H9 (cell line): Measurements from ENCODE around the gene OXER1. TPM values are rescaled to one million over a fixed set of nuclear protein-coding genes. Genes with fewer than 3 reads are reported as not detected.

Experiments used
- DNase-seq: peaks from one replicate; pipeline ENCODE4 v3.0.0-alpha.2; 2017
- H2AFZ ChIP-seq: one replicate; pipeline ENCODE4 v1.6.1; 2013; ENCODE audit warnings: mild to moderate bottlenecking, low read length, control low read depth, moderate library complexity
- H2AK5ac ChIP-seq: 2 replicates; pipeline ENCODE4 v1.6.1; 2013; ENCODE audit warnings: low read length, control low read depth, mixed read lengths; ENCODE audit not compliant: insufficient read length
- H2BK120ac ChIP-seq: one replicate; pipeline ENCODE4 v1.6.1; 2013; ENCODE audit warnings: low read depth, mild to moderate bottlenecking, low read length, control low read depth, inconsistent platforms; ENCODE audit not compliant: poor library complexity, severe bottlenecking
- H2BK12ac ChIP-seq: 2 replicates; pipeline ENCODE4 v1.6.1; 2013; ENCODE audit warnings: low read length, control low read depth, mixed read lengths, low read depth; ENCODE audit not compliant: insufficient read length
- H2BK15ac ChIP-seq: 2 replicates; pipeline ENCODE4 v1.6.1; 2013; ENCODE audit warnings: low read depth, low read length, control low read depth
- H2BK20ac ChIP-seq: one replicate; pipeline ENCODE4 v1.6.1; 2013; ENCODE audit warnings: low read depth, mild to moderate bottlenecking, low read length, control low read depth, inconsistent platforms; ENCODE audit not compliant: poor library complexity, severe bottlenecking
- H2BK5ac ChIP-seq: 2 replicates; pipeline ENCODE4 v1.6.1; 2013; ENCODE audit warnings: low read length, control low read depth, mixed read lengths; ENCODE audit not compliant: insufficient read length
- H3K14ac ChIP-seq: 2 replicates; pipeline ENCODE4 v1.6.1; 2013; ENCODE audit warnings: low read length, control low read depth; ENCODE audit not compliant: insufficient read depth
- H3K18ac ChIP-seq: 2 replicates; pipeline ENCODE4 v1.6.1; 2013; ENCODE audit warnings: low read depth, mild to moderate bottlenecking, mixed read lengths, low read length, control low read depth; ENCODE audit not compliant: insufficient read length
- H3K23ac ChIP-seq: 2 replicates; pipeline ENCODE4 v1.6.1; 2013; ENCODE audit warnings: low read length, control low read depth, mixed read lengths, low read depth; ENCODE audit not compliant: insufficient read length
- H3K23me2 ChIP-seq: 2 replicates; pipeline ENCODE4 v1.6.1; 2013; ENCODE audit warnings: low read depth, mild to moderate bottlenecking, mixed read lengths, low read length, control low read depth; ENCODE audit not compliant: insufficient read length, poor library complexity, severe bottlenecking
- H3K27ac ChIP-seq: 2 replicates; pipeline ENCODE4 v1.5.1; 2013; ENCODE audit warnings: low read length, control low read depth, mixed read lengths, low read depth; ENCODE audit not compliant: insufficient read length
- H3K27me3 ChIP-seq: 2 replicates; pipeline ENCODE4 v1.6.1; 2013; ENCODE audit warnings: low read length, control low read depth, inconsistent platforms; ENCODE audit not compliant: insufficient read depth
- H3K4ac ChIP-seq: 2 replicates; pipeline ENCODE4 v1.6.1; 2013; ENCODE audit warnings: low read depth, mild to moderate bottlenecking, control low read depth, inconsistent platforms, low read length, moderate library complexity
- H3K4me1 ChIP-seq: 2 replicates; pipeline ENCODE4 v1.6.1; 2013; ENCODE audit warnings: low read length, control low read depth, inconsistent platforms; ENCODE audit not compliant: insufficient read depth
- H3K4me2 ChIP-seq: 2 replicates; pipeline ENCODE4 v1.6.1; 2013; ENCODE audit warnings: low read length, control low read depth, mixed read lengths; ENCODE audit not compliant: insufficient read length, insufficient read depth
- H3K56ac ChIP-seq: 2 replicates; pipeline ENCODE4 v1.6.1; 2013; ENCODE audit warnings: low read depth, mild to moderate bottlenecking, mixed read lengths, low read length, control low read depth; ENCODE audit not compliant: insufficient read length
- H3K79me1 ChIP-seq: 2 replicates; pipeline ENCODE4 v1.6.1; 2013; ENCODE audit warnings: low read depth, mild to moderate bottlenecking, moderate library complexity, low read length, control low read depth, inconsistent platforms; ENCODE audit not compliant: insufficient read depth, poor library complexity, severe bottlenecking
- H3K79me2 ChIP-seq: 2 replicates; pipeline ENCODE4 v1.6.1; 2013; ENCODE audit warnings: low read length, control low read depth, inconsistent platforms; ENCODE audit not compliant: insufficient read depth
- H3K9ac ChIP-seq: 2 replicates; pipeline ENCODE4 v1.6.1; 2013; ENCODE audit warnings: low read length, control low read depth, mixed read lengths; ENCODE audit not compliant: insufficient read length; ENCODE audit errors: extremely low read depth
- H3K9me3 ChIP-seq: one replicate; pipeline ENCODE4 v1.6.1; 2013; ENCODE audit warnings: low read depth, low read length, inconsistent platforms; ENCODE audit not compliant: control insufficient read depth
- H3T11ph ChIP-seq: one replicate; pipeline ENCODE4 v1.6.1; 2013; ENCODE audit warnings: mild to moderate bottlenecking, low read length, control low read depth, inconsistent platforms
- H4K20me1 ChIP-seq: one replicate; pipeline ENCODE4 v1.6.1; 2013; ENCODE audit not compliant: control insufficient read depth, insufficient read length, insufficient read depth
- H4K5ac ChIP-seq: 2 replicates; pipeline ENCODE4 v1.6.1; 2013; ENCODE audit warnings: low read depth, mild to moderate bottlenecking, mixed read lengths, low read length, control low read depth; ENCODE audit not compliant: insufficient read length
- H4K8ac ChIP-seq: replicated peaks from 2 replicates; pipeline ENCODE4 v1.6.1; 2013; ENCODE audit warnings: low read length, control low read depth, mixed read lengths, low read depth; ENCODE audit not compliant: insufficient read length
- H4K91ac ChIP-seq: 2 replicates; pipeline ENCODE4 v1.6.1; 2013; ENCODE audit warnings: low read depth, mild to moderate bottlenecking, moderate library complexity, mixed read lengths, low read length, control low read depth; ENCODE audit not compliant: insufficient read length
- H3K27ac Mint-ChIP-seq, 3 experiments: 2 replicates in 2 of 3; 3 replicates in 1 of 3; pipeline ENCODE4 v1.8.0; 2020 to 2021; ENCODE audit warnings: mixed read lengths in 3 of 3, mild to moderate bottlenecking in 1 of 3, moderate library complexity in 1 of 3
- H3K27me3 Mint-ChIP-seq: 2 replicates; pipeline ENCODE4 v1.8.0; 2021; ENCODE audit warnings: low read depth, mild to moderate bottlenecking, moderate library complexity, mixed read lengths
- H3K36me3 Mint-ChIP-seq, 3 experiments: 2 replicates in 2 of 3; 3 replicates in 1 of 3; pipeline ENCODE4 v1.8.0; 2020 to 2021; ENCODE audit warnings: low read depth in 3 of 3, mixed read lengths in 3 of 3; ENCODE audit not compliant: insufficient read depth in 1 of 3
- H3K4me1 Mint-ChIP-seq, 2 experiments: 2 replicates each; pipeline ENCODE4 v1.8.0; 2020; ENCODE audit warnings: mixed read lengths in 2 of 2
- H3K4me3 Mint-ChIP-seq, 2 experiments: 2 replicates in 1 of 2; 3 replicates in 1 of 2; pipeline ENCODE4 v1.8.0; 2020 to 2021; ENCODE audit warnings: mild to moderate bottlenecking in 2 of 2, mixed read lengths in 2 of 2, moderate library complexity in 1 of 2
- H3K9me3 Mint-ChIP-seq, 2 experiments: 2 replicates in 1 of 2; 3 replicates in 1 of 2; pipeline ENCODE4 v1.8.0; 2020; ENCODE audit warnings: mild to moderate bottlenecking in 2 of 2, mixed read lengths in 2 of 2, moderate library complexity in 1 of 2
- WGBS: extraction: QIAGEN DNeasy Blood & Tissue Kit; methylation state at CpG from one replicate; pipeline ENCODE4 v1.1.7; 2013; ENCODE audit warnings: missing lambda C conversion rate, low lambda C conversion rate, mixed read lengths; ENCODE audit not compliant: insufficient read length; ENCODE audit errors: extremely low coverage; 5-methylcytosine and 5-hydroxymethylcytosine counted together
- total RNA-seq: library from RNA; stranded (reverse); gene quantifications from 2 replicates; pipeline ENCODE4 v1.2.1, GENCODE V29; 2021
- TF ChIP-seq, protein P1 (sequence below): fragments of 200-600 bp; sonication (generic); conservative IDR thresholded peaks from 3 replicates; pipeline ENCODE4 v1.8.0; 2021; ENCODE audit warnings: antibody characterized with exemption, mild to moderate bottlenecking

Gene OXER1
- total RNA-seq, 1 experiment from 2014 or later = 1.6 TPM

DNA sequence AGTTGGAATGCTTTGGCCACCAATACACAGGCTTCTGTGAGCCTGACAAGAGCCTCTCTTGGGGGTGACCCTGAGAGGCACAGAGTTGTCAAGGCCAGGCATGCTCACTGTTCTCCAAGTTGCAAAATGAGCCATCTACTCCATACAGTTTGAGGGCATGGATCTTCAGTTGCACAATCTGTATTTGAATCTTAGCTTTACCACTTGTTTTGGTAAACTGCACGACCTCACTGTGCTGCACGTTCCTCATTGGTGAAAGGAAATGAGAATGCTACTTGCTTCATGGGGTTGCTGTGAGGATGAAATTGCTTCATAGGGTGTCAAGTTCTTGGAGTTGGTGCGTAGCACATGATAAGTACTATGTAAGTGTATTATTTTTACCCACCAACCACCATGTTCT, 40.4 kb upstream of the OXER1 start:
- no peak overlapping the region for H4K8ac ChIP-seq
- no peak overlapping the region for H3K14ac ChIP-seq
- H2BK120ac ChIP-seq = no peak overlapping the region
- no peak overlapping the region for H4K91ac ChIP-seq
- H3K27me3 ChIP-seq = 0 out of 2 replicates have a peak, but pooled peaks cover 2% of the 10 kb centered on the region
- H4K5ac ChIP-seq = no peak overlapping the region
- Mint-ChIP-seq H3K4me1 (peaks cover 16 to 18% of the 10 kb centered on the region in 2 experiments), H3K27ac (no peak overlapping the region), H3K36me3 (no peaks in the 10 kb centered on the region; a peak in 1 of 7 replicates), H3K9me3 (no peaks in the 10 kb centered on the region), H3K4me3 (no peak overlapping the region), H3K27me3 (peaks cover 16% of the 10 kb centered on the region)
- no peaks in the 10 kb centered on the region for H3K4me1 ChIP-seq
- H2AK5ac ChIP-seq = no peak overlapping the region
- peak overlapping the region; percentile 20 for H3K27ac ChIP-seq
- no peaks in the 10 kb centered on the region for H3K23me2 ChIP-seq
- no peak overlapping the region for H2AFZ ChIP-seq
- H3K18ac ChIP-seq = no peak overlapping the region
- no peak overlapping the region for H3K9ac ChIP-seq
- no peaks in the 10 kb centered on the region for H4K20me1 ChIP-seq
- no CpG with 5 or more reads among the region's 3 CpGs for WGBS
- H3K23ac ChIP-seq = no peak overlapping the region
- no peak overlapping the region for H2BK15ac ChIP-seq
- H3K56ac ChIP-seq = no peak overlapping the region
- TF ChIP-seq, protein P1, sequence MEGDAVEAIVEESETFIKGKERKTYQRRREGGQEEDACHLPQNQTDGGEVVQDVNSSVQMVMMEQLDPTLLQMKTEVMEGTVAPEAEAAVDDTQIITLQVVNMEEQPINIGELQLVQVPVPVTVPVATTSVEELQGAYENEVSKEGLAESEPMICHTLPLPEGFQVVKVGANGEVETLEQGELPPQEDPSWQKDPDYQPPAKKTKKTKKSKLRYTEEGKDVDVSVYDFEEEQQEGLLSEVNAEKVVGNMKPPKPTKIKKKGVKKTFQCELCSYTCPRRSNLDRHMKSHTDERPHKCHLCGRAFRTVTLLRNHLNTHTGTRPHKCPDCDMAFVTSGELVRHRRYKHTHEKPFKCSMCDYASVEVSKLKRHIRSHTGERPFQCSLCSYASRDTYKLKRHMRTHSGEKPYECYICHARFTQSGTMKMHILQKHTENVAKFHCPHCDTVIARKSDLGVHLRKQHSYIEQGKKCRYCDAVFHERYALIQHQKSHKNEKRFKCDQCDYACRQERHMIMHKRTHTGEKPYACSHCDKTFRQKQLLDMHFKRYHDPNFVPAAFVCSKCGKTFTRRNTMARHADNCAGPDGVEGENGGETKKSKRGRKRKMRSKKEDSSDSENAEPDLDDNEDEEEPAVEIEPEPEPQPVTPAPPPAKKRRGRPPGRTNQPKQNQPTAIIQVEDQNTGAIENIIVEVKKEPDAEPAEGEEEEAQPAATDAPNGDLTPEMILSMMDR = no peak
- H3K4me2 ChIP-seq = no peak overlapping the region
- no peaks in the 10 kb centered on the region for H3K79me2 ChIP-seq
- no peak overlapping the region for H3T11ph ChIP-seq
- no peak overlapping the region for H2BK20ac ChIP-seq
- H2BK5ac ChIP-seq = no peak overlapping the region
- H3K79me1 ChIP-seq = no peaks in the 10 kb centered on the region
- no peak overlapping the region for H3K4ac ChIP-seq
- no peaks in the 10 kb centered on the region for H3K9me3 ChIP-seq
- H2BK12ac ChIP-seq = no peak overlapping the region
- DNase-seq = no peak
